LNCAP (cell line): Measurements from ENCODE around the gene NECAB2.

Experiments
- TF ChIP-seq, protein P1 (sequence below): fragments of 450-650 bp; IDR thresholded peaks from 2 replicates; pipeline ENCODE4 v1.5.1; 2017; ENCODE audit warnings: mild to moderate bottlenecking

NECAB2 gene

GRCh38 chr16:83957296-83957855, 10.7 kb upstream of the NECAB2 start:
- TF ChIP-seq, protein P1, sequence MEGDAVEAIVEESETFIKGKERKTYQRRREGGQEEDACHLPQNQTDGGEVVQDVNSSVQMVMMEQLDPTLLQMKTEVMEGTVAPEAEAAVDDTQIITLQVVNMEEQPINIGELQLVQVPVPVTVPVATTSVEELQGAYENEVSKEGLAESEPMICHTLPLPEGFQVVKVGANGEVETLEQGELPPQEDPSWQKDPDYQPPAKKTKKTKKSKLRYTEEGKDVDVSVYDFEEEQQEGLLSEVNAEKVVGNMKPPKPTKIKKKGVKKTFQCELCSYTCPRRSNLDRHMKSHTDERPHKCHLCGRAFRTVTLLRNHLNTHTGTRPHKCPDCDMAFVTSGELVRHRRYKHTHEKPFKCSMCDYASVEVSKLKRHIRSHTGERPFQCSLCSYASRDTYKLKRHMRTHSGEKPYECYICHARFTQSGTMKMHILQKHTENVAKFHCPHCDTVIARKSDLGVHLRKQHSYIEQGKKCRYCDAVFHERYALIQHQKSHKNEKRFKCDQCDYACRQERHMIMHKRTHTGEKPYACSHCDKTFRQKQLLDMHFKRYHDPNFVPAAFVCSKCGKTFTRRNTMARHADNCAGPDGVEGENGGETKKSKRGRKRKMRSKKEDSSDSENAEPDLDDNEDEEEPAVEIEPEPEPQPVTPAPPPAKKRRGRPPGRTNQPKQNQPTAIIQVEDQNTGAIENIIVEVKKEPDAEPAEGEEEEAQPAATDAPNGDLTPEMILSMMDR: no peak

GRCh38 chr16:83958137-83958845, 9.8 kb upstream of the NECAB2 start:
- TF ChIP-seq, protein P1: no peak

DNA sequence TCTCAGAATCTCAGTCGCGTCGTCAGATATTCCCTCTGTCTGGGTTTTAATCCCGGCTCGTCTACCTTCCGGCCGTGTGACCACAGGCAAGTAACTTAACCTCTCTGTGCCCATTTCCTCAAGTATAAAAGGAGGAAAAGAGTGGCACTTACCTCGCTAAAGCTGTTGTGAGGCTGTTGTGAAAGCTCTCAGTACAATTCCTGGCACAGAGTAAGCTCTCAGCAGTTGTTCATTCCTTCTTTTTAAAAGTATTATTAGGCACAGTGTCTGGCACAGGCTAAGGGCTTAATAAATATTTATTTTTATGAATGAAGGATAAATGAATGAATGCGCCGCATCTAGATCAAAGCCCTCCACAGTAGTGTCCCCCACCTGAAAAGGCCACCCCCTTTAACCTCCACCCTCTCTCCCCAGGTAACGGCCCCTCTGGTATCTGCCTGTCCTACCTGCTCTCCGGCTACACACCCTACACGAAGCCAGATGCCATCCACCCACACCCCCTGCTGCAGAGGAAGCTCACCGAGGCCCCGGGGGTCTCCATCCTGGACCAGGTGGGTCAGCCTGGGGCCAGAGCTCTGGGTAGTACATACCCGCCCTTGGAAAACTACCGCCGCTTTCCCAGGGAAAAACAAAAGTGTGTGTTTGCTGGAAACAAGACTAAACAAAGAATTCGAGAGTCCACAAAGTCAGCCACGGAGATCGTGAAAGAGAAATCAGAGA, 9.0 kb upstream of the NECAB2 start:
- TF ChIP-seq, protein P1: no peak

- TF ChIP-seq, protein P1: no peak
These were observed 8.2 kb upstream of the NECAB2 start for GRCh38 chr16:83959656-83960434.

GRCh38 chr16:83960521-83961249, 7.4 kb upstream of the NECAB2 start:
- TF ChIP-seq, protein P1: no peak

DNA sequence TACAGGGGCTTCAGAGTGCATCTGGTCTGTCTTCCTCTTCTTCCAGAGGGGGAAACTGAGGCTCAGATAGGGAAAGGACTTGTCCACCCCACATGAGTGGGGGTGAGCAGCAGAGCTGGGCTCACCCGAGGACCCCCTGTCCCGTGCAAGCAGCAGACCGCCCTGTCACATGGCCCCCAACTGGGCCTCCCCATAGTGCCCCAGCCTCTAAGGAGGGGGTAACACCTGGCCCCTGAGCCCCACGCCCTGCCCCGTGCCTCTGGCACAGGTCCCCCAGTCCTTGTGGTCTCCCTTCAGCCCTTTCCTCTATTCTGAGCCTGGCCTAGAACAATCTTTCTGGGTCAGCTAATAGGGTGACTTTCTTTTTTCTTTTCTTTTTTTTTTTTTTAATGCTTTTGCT, 6.5 kb upstream of the NECAB2 start:
- TF ChIP-seq, protein P1: no peak
